RWPE2 (cell line): ENCODE results near the gene TRAF6.

ENCODE experiments used
- ATAC-seq: fragments of 200-7000 bp; cut with Tn5 transposase; 3 replicates; pipeline ENCODE4 v1.9.1; 2021; ENCODE audit warnings: low read depth
- DNase-seq: peaks from one replicate; pipeline ENCODE4 v3.0.0-alpha.2; 2020; ENCODE audit warnings: low spot score
- H3K27ac ChIP-seq: fragments of 450-650 bp; 2 replicates; pipeline ENCODE4 v1.5.1; 2017; ENCODE audit warnings: mild to moderate bottlenecking; ENCODE audit not compliant: poor library complexity, severe bottlenecking
- H3K27me3 ChIP-seq: fragments of 250-450 bp; sonication (Bioruptor Pico); 2 replicates; pipeline ENCODE4 v1.5.1; 2021; ENCODE audit warnings: mild to moderate bottlenecking, moderate library complexity; ENCODE audit not compliant: insufficient read depth, poor library complexity, severe bottlenecking
- H3K36me3 ChIP-seq: fragments of 250-450 bp; sonication (Bioruptor Pico); 2 replicates; pipeline ENCODE4 v1.5.1; 2020; ENCODE audit warnings: low read depth, mild to moderate bottlenecking, moderate library complexity
- H3K4me1 ChIP-seq: fragments of 250-450 bp; sonication (Bioruptor Pico); 2 replicates; pipeline ENCODE4 v1.5.1; 2021; ENCODE audit warnings: mild to moderate bottlenecking, moderate library complexity; ENCODE audit not compliant: insufficient read depth, poor library complexity, severe bottlenecking
- H3K4me3 ChIP-seq: fragments of 250-450 bp; sonication (Bioruptor Pico); 2 replicates; pipeline ENCODE4 v1.5.1; 2021; ENCODE audit warnings: mild to moderate bottlenecking, moderate library complexity; ENCODE audit not compliant: severe bottlenecking
- H3K9me3 ChIP-seq: fragments of 250-450 bp; sonication (Bioruptor Pico); 2 replicates; pipeline ENCODE4 v1.5.1; 2021; ENCODE audit warnings: mild to moderate bottlenecking, moderate library complexity; ENCODE audit not compliant: severe bottlenecking
- TF ChIP-seq, protein P1 (sequence below): fragments of 450-650 bp; IDR thresholded peaks from one replicate; pipeline ENCODE4 v1.5.1; 2017; ENCODE audit warnings: mild to moderate bottlenecking, moderate library complexity; ENCODE audit not compliant: poor library complexity, severe bottlenecking

TRAF6 gene

GRCh38 chr11:36437413-36437812 lies 72.7 kb downstream of the TRAF6 start:
- Histone ChIP-seq H3K4me1 (peaks cover 4% of the 10 kb centered on the region), H3K4me3 (no peak overlapping the region), H3K9me3 (no peaks in the 10 kb centered on the region), H3K27me3 (no peaks in the 10 kb centered on the region), H3K36me3 (peaks cover 77% of the 10 kb centered on the region), H3K27ac (no peak overlapping the region)
- ATAC-seq = no peak
- TF ChIP-seq, protein P1, sequence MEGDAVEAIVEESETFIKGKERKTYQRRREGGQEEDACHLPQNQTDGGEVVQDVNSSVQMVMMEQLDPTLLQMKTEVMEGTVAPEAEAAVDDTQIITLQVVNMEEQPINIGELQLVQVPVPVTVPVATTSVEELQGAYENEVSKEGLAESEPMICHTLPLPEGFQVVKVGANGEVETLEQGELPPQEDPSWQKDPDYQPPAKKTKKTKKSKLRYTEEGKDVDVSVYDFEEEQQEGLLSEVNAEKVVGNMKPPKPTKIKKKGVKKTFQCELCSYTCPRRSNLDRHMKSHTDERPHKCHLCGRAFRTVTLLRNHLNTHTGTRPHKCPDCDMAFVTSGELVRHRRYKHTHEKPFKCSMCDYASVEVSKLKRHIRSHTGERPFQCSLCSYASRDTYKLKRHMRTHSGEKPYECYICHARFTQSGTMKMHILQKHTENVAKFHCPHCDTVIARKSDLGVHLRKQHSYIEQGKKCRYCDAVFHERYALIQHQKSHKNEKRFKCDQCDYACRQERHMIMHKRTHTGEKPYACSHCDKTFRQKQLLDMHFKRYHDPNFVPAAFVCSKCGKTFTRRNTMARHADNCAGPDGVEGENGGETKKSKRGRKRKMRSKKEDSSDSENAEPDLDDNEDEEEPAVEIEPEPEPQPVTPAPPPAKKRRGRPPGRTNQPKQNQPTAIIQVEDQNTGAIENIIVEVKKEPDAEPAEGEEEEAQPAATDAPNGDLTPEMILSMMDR = no peak
- DNase-seq = no peak
